Peyer's patch (tissue), 4 donors: ENCODE measurements around the gene CD99. TPM values are rescaled to one million over a fixed set of nuclear protein-coding genes. Genes with fewer than 3 reads are reported as not detected.
A peak's percentile ranks its signal among the peaks of the same experiment; 100 is the strongest.

ENCODE experiments used
- DNase-seq, 3 donors: peaks; one replicate each; pipeline ENCODE4 v3.0.0-alpha.2; 2017 to 2019
- H3K27ac ChIP-seq, 4 donors: fragments of 200-600 bp; sonication (generic); one replicate each; pipeline ENCODE4 v1.5.1; 2016 to 2019
- H3K27me3 ChIP-seq, 2 donors: fragments of 200-600 bp; sonication (generic); one replicate each; pipeline ENCODE4 v1.5.1; 2019
- H3K36me3 ChIP-seq, 3 donors: fragments of 200-600 bp; sonication (generic); one replicate each; pipeline ENCODE4 v1.5.1; 2016 to 2019
- H3K4me1 ChIP-seq, 4 donors: fragments of 200-600 bp; sonication (generic); one replicate each; pipeline ENCODE4 v1.5.1; 2016 to 2019
- H3K4me3 ChIP-seq, 4 donors: fragments of 200-600 bp; sonication (generic); 1 replicate in 3 of 4; 2 replicates in 1 of 4; pipeline ENCODE4 v1.5.1; 2016 to 2019; ENCODE audit warnings: mild to moderate bottlenecking in 1 of 4
- H3K9me3 ChIP-seq, 4 donors: fragments of 200-600 bp; sonication (generic); one replicate each; pipeline ENCODE4 v1.5.1; 2016 to 2019; ENCODE audit warnings: mild to moderate bottlenecking in 1 of 4
- POLR2A ChIP-seq, 2 donors: fragments of 450-650 bp; IDR thresholded peaks; one replicate each; pipeline ENCODE4 v1.5.1; 2017; ENCODE audit warnings: antibody characterized with exemption in 2 of 2, mild to moderate bottlenecking in 2 of 2, moderate library complexity in 2 of 2
- total RNA-seq, 4 donors: library from RNA; depleted of rRNA; stranded (reverse); fragments of >200 nt; gene quantifications; one replicate each; pipeline ENCODE4 v1.1.0, GENCODE V29; 2016
- TF ChIP-seq, protein P1 (sequence below), 6 experiments: fragments of 450-650 bp in 4 of 6; fragments of 200-600 bp in 2 of 6; sonication (generic) in 1 of 6; IDR thresholded peaks; one replicate each; pipeline ENCODE4 v1.5.1; 2017 to 2019; ENCODE audit warnings: antibody characterized with exemption in 6 of 6, mild to moderate bottlenecking in 3 of 6, moderate library complexity in 1 of 6

CD99 gene
- total RNA-seq, 4 donors from 2014 or later: 129 to 209 (median 175) TPM

DNA sequence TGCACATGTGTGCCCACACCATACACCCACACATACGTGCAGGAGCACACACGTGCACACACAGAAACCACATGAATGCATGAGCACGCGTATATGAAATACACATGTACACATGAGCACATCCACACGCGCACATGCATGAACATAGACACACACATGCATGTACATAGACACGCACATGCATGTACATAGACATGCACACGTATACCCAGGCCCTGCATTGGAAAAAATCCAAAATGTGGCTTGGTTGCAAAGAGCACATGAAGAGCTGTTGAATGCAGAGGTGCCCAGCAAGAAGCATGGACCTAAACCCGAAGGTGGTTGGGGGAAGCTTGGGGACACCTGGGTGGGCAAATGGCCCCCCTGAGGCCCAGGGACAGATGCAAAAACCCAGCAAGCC, 18.5 kb downstream of the CD99 start:
- Histone ChIP-seq H3K4me3 (peak overlapping the region in 2 of 4 donors; percentile 30 to 41), H3K9me3 (no peaks in the 10 kb centered on the region), H3K4me1 (peaks cover 3 to 58% (median 28%) of the 10 kb centered on the region in 4 donors), H3K27me3 (no peaks in the 10 kb centered on the region), H3K36me3 (peaks cover 0 to 9% (median 0%) of the 10 kb centered on the region in 3 donors), H3K27ac (peak overlapping the region in 3 of 4 donors; percentile 47 to 81 (median 58))
- TF ChIP-seq, protein P1, sequence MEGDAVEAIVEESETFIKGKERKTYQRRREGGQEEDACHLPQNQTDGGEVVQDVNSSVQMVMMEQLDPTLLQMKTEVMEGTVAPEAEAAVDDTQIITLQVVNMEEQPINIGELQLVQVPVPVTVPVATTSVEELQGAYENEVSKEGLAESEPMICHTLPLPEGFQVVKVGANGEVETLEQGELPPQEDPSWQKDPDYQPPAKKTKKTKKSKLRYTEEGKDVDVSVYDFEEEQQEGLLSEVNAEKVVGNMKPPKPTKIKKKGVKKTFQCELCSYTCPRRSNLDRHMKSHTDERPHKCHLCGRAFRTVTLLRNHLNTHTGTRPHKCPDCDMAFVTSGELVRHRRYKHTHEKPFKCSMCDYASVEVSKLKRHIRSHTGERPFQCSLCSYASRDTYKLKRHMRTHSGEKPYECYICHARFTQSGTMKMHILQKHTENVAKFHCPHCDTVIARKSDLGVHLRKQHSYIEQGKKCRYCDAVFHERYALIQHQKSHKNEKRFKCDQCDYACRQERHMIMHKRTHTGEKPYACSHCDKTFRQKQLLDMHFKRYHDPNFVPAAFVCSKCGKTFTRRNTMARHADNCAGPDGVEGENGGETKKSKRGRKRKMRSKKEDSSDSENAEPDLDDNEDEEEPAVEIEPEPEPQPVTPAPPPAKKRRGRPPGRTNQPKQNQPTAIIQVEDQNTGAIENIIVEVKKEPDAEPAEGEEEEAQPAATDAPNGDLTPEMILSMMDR (IDR thresholded peaks at IDR 0.05): no peak
- no peak for TF ChIP-seq POLR2A (IDR thresholded peaks at IDR 0.05)
- DNase-seq: no peak

DNA sequence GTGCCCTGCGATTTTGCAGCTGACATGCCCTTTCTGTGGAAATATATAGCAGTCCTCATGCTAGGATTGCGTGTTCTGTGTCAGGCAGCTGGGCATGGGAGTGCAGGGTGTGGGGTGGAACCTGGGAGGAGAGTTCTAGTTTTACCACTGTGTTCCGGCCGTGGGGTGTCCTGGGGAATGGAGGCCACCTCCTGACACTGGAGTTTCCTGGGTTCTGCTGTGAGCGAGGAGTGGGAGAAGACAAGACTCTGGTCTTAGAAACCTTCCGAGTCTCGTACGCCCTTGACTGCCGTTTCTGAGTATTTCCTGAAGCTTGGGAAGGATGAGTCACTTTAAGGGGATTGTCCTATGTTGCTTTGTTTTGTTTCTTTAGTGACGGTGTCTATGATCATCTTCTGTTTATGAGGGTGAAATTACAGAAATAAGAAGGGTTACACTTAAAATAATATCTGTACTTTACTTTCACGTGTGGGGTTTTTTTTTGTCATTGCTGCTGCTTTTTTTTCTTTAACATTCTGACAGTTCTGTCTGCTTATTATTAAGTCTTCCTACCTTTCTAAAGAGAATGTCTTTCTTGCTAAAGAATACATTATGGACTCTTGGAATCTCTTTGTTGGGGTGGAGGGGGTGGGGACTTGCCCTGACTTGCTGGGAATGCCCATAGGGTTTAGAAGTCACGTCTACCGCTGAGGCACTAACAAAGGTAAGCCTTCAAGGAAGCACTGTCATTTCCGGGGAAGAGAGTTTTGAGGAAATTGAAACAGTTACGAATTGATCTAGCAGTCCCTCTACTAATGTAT, 19.1 kb downstream of the CD99 start:
- TF ChIP-seq, protein P1 (IDR thresholded peaks at IDR 0.05): no peak
- no peak for TF ChIP-seq POLR2A (IDR thresholded peaks at IDR 0.05)
- peak in 1 of 3 donors; percentile 65 for DNase-seq
- Histone ChIP-seq H3K36me3 (peaks cover 0 to 16% (median 0%) of the 10 kb centered on the region in 3 donors), H3K4me1 (peaks cover 3 to 53% (median 28%) of the 10 kb centered on the region in 4 donors), H3K27me3 (no peaks in the 10 kb centered on the region), H3K4me3 (peak overlapping the region in 3 of 4 donors; percentile 10 to 41 (median 30)), H3K27ac (peak overlapping the region in 3 of 4 donors; percentile 58 to 81 (median 62)), H3K9me3 (no peaks in the 10 kb centered on the region)

DNA sequence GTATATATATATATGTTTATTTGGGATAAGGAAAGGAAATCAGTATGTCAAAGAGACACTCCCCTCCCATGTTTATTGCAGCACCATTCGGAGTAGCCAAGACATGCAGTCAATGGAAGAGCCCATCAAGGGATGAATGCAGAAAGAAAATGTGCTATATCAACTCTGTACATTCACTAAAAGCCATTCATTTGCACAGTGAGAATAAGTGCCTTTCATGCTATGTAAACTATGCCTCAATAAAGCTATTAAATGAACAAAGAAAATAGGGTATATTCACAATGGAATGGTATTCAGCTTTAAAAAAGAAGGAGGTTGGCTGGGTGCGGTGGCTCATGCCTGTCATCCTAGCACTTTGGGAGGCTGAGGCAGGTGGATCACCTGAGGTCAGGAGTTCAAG, 20.3 kb downstream of the CD99 start:
- no peak for TF ChIP-seq POLR2A (IDR thresholded peaks at IDR 0.05)
- peaks cover 3 to 43% (median 28%) of the 10 kb centered on the region in 4 donors for H3K4me1 ChIP-seq
- no peak for DNase-seq
- no peaks in the 10 kb centered on the region for H3K27me3 ChIP-seq
- no peak overlapping the region for H3K27ac ChIP-seq
- no peaks in the 10 kb centered on the region for H3K9me3 ChIP-seq
- H3K4me3 ChIP-seq: no peak overlapping the region
- peaks cover 0 to 28% (median 0%) of the 10 kb centered on the region in 3 donors for H3K36me3 ChIP-seq

DNA sequence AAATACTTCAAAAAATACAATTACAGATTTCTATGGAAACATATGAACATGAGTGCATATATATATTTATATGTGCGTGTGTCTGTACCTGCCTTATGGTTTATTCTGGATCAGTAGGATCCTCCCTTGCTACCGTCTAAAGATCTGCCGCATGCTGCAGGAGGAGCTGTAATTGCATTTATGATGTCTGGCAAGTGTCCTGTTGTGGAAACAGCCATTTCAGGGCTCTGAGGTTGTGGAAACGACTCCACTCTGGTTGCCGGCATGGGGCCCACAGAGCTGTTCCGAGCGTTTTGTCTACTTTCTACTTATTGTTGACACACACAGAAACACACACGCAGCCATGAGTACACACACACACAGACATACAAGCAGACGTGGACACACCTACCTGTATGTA, 21.3 kb downstream of the CD99 start:
- Histone ChIP-seq H3K36me3 (peaks cover 0 to 38% (median 0%) of the 10 kb centered on the region in 3 donors), H3K27me3 (no peaks in the 10 kb centered on the region), H3K4me1 (peaks cover 3 to 33% (median 25%) of the 10 kb centered on the region in 4 donors), H3K4me3 (no peak overlapping the region), H3K9me3 (no peaks in the 10 kb centered on the region), H3K27ac (no peak overlapping the region)
- no peak for DNase-seq
- TF ChIP-seq, protein P1 (IDR thresholded peaks at IDR 0.05): no peak
- no peak for TF ChIP-seq POLR2A (IDR thresholded peaks at IDR 0.05)

DNA sequence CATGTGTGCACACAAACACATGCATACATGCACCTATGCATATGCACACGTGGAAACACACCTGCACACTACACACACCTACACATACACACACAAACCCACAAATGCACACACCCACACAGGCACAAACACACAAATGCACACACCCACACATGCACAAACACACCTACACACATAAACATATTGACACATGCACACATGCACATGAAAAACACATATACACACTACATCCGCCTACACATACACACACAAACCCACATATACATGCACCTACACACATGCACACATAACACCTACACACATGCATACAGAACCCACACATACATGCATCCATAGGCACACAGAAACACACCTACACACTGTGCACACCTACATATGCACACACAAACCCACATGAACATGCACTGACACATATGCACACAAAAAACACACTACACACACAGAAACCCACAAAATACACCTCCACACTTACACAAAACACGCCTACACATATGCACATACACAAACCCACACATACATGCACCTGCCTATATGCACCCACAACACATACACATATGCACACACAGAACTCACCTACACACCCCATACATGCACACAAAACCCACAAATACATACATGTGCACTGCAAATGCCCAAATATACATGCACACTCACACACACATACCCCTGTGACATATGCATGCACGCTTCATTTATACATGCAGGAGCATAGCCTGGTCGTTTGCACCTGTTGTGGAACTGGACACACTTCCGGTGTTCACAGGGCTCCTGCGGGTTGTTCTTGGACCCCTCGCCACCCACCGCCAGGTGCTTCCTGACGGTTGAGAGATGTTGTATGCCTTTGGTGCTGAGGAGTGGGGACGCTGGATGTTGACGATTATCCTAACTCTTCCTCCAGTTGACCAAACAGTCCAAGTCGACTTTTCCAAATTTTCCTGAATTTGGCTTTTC, 22.1 kb downstream of the CD99 start:
- Histone ChIP-seq H3K36me3 (peaks cover 0 to 45% (median 0%) of the 10 kb centered on the region in 3 donors), H3K4me3 (no peak overlapping the region), H3K9me3 (no peaks in the 10 kb centered on the region), H3K27ac (no peak overlapping the region), H3K27me3 (no peaks in the 10 kb centered on the region), H3K4me1 (peaks cover 3 to 26% (median 19%) of the 10 kb centered on the region in 4 donors)
- TF ChIP-seq POLR2A (IDR thresholded peaks at IDR 0.05): no peak
- TF ChIP-seq, protein P1 (IDR thresholded peaks at IDR 0.05): no peak
- DNase-seq: no peak
